HG02588 (cell line): ENCODE measurements around the gene RASAL3.

ENCODE experiments used
- ATAC-seq: cut with Tn5 transposase; IDR thresholded peaks from one replicate; pipeline ENCODE4 v1.9.1; 2021; ENCODE audit warnings: mild to moderate bottlenecking, moderate library complexity; ENCODE audit not compliant: unreplicated experiment

Gene RASAL3

DNA sequence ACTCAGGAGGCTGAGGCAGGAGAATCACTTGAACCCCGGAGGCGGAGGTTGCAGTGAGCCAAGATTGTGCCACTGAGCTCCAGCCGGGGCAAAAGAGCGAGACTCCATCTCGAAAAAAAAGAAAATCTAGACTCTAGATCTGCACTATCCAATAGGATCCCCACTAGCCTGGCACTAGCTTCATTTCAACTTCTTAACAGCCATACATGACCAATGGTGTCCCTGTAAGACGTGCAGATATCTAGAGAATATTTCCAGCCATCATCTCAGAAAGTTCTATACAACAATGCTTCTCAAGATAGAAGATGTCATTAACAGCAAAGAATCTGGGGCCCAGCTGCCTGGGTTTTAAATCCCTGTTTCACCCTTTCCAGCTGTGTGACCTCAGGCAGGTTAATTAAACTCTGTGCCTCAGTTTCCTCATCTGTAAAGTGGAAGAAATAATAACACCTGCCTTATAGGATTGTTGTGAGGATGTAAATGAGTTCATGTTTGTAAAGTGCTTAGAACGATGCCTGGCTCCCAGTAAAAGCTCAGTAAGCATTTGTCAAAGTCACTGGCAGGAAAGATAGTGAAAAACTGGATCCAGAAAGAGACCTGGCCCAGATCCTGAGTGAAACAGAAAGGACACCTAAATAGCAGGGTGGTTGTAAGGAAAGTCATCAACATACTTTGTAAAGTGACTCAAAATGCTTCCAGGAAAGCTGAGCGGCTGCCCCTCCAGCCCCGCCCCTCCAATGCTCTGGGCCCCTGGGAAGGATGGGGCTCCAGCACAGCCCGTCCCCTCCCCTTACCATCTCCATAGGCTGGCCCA is 28.1 kb downstream of the RASAL3 start:
- ATAC-seq = no peak

DNA sequence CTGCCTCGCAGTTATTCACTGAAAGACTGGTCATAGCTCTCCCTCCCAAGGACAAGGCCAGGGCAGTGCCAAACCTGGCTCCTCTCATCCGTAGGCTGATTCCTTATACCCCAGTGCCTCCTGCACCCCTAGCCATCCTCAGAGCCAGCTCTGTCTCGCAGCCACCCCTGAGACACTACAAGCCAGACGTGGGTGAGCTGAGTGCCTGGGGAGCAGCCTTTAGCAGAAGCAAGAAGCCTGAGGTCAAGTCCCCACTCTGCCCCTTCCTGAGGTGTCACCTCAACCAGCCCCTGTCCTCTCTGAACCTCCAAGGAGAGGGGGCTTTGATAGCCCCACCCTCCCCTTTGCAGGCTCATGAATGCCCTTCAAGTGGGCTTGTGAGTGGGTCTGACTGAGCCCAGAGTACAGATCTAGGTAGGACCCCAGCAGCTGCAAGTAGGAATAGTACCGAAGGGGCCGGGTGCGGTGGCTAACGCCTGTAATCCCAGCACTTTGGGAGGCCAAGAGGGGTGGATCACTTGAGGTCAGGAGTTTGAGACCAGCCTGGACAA is 30.8 kb downstream of the RASAL3 start:
- no peak for ATAC-seq

DNA sequence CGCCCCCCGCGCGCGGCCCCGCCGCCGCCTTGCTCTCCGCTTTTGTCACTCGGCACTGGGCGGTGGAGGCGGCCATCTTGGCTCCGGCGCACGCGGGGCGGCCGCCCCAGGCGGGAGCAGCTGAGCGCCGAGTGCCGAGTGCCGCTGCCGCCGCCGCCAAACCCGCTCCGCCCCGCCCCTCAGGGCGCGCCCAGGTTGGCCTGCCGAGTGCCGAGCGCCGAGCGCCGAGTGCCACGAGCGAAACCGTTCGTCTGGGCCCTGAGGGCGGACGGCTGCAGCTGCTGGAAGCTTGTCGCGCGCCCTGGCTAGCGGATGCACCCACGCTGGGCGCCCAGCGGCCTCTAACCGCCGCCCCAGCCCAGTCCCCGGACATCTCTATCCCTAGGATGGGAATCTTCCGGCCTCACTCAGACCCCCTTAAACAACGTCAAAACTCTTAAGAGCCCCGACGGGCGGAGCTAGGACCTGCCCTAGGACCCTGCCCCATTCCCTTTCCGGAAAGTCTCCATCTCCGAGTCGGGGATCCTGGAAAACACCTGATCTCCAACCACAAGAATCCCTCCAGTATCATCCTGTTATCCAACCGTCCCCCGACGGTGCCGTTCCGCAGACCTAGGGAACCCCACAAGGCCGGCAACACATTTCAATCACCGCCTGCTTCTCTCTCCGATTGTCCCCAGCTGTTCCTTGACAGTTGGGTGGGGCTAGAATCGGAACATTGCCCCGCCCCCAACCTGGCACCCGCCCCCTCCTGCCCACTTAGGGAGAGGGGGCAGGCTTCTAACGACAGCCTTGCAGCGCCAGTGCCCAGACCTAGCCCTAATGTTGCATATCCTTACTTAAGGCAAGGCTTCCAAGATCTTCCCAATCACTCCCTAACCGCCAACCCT is 31.5 kb downstream of the RASAL3 start:
- peak; percentile 66 for ATAC-seq

DNA sequence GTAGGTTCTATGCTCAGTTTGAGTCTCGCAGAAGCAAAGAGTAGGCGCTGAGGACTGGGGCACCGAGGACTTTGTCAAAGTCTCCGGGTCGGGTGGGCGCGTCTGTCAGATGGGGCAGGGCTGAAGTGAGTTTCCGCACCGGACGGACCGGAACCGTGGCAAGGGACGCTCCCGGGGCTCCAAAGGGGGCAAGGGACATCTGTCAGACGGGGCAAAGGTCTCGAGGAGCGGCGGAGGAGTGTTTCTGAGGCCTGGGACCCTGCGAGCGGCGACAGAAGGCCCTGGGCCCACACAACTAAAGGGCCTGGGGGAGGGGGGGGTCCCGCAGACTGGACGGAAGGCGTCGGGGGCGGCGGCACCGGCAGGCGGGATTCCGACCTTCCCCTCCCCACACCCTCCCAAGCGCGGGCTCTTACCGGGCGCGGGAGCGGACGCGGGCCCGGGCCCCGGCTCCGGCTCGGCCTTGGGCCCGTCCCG is 32.3 kb downstream of the RASAL3 start:
- ATAC-seq = no peak

DNA sequence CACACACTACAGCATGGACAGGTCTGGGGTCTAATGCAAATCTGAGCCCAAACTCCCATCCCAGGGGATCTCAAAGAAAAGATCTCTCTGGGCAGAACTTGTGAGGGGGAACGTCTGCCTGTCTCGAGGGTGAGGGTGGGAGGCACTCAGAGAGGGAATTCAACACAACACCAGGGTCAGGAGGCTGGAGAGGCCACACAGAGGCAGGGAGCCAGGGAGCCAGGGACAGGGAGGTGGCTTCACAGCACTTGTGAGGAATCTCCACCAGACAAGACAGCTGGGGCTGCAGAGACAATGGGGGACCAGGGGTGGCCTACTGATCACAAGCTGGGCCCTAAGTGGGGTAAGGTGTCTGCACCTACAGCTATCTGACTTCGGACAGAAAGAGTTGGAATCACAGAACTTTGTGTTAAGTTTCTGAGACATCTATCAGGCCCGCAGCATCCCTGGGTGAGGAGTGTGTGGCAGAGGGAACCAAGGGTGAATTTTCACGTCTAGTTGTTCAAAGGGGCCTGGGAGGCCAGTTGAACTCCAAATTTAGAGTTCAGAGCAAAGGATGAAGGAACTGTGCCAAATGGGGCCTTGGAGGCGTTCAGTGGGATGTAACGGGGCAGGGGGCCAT is 32.8 kb downstream of the RASAL3 start:
- ATAC-seq = no peak

DNA sequence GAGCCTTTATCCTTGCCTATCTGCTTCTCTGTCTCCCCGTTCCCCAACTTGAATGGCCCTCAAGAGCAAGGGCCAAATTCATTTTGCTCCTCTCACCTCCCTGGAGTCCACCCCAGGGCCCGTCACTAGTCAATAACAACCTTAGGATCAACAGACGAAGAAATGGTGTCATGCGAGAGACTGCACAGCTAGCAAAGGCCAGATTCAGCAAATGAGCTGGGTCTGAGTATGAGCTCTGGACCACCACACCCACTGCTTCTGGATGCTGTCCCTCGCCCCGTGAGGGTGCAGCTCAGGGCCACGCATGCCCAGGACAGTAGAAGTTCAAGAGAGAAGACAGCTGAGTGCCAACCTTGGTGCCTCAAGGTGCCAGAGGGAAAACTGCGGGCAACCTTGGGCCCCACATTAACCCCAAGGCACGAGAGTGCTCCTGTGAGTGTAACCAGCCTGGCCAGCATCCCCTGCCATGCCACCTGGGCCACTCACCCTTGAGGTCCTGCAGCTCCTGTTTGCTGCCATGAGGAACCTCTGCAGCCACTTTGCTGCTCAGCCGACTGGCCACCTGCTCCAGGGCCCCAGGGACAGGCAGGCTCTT is 33.7 kb downstream of the RASAL3 start:
- ATAC-seq = no peak

DNA sequence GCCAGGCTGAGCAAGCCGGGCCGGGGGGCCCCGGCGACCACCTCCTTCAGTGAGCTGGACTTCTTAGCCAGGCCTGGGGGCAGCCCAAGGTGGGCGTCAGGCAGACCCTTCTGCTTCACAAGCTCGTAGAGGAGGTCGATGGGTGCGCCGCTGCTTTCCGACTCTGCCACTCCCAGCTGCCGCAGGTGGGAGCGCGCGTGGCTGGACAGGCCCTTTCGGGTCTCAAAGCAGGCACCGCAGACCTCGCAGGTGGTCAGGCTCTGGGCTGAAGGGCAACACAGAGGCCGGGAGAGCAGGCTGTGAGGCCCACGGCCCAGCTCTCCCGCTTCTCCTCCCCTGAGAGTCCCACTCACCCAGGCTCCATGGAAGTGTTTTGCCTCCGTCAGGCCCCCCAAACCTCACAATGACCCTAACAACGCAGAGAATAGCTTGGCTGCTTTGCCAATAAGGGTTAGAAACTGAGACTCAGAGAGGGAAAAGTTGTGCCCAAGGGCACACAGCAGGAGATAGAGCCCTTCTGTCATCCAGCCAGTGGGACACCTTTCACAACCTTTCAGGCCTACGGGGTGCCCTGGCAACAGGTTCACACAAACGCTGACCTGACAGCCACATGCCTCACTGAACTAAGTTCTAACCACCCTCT is 34.4 kb downstream of the RASAL3 start:
- ATAC-seq = no peak

DNA sequence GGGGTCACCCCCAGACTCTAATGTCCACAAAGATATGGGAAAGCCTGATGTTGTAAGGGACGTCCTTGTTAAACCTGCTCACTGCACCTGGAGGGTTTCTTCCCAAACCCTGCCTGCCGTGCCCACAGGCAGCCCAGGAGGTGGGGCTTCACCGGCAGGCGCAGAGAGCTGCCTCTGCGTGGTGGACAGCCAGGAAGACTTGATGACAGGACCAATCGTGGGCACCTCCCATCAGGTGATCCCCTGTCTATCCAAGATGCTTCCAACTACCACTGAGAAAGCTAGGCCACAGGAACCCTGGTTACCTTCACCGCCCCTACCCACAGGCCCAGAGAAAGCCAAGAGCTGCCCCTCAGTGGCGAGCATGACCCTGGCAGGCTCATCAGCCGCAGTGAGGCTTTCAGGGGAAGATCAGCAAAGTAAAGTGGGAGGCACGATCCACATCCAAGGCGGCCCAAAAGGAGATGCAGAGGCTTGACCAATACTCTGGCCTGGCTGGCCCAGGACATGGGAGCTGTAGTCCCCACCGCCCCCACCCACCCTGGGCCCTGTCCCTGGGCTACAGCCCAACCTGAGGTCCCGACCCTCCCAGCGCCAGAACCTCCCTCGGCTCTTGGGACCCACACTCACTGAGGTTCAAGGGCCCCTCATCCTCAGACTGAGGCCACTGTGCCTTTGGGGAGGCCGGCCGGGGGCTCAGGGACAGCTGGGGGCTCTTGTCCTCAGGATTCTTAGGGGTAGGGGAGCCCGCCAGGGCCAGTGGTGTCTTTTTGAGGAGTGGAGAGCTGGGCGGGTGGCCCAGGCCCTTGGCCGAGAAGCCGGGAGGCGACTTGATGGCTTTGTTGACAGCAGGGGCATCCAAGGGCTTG is 35.2 kb downstream of the RASAL3 start:
- no peak for ATAC-seq

DNA sequence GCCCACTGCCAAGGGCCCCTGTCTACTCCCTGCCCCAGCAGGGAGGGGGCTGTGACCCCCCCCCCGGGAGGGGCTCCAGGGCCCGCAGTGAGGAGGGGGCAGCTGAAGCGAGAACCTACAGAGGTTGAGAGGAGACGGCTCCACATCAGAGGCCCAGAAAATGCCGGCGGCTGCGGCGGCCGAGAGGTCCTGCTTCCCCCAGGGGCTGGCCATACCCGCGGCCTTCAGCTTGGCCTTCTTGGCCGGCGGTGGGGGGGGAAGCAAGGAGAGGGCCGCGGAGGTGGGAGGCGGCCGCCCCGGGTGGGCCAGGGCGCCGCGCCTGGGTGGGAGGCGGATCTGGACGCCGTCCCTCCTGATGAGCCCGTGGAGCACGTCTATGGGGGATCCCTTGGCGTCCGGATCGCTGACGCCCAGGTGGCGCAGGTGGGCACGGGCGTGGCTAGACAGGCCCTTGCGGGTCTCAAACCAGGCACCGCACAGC is 36.3 kb downstream of the RASAL3 start:
- no peak for ATAC-seq

DNA sequence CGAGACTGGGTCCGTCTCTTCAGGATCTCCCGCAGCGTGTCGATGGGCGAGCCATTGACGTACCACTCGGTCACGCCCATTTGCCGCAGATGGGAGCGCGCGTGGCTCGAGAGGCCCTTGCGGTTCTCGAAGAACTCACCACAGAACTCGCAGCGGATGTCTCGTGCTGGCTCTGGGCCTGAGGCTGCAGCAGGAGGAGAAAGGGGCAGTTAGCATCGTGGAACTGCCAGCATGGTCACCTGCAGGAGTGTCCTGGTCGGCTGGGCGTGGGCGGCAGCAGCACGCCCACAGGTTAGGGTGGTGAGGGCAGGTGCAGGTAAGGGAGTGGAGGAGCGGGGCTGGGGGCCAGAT is 37.0 kb downstream of the RASAL3 start:
- ATAC-seq = no peak

DNA sequence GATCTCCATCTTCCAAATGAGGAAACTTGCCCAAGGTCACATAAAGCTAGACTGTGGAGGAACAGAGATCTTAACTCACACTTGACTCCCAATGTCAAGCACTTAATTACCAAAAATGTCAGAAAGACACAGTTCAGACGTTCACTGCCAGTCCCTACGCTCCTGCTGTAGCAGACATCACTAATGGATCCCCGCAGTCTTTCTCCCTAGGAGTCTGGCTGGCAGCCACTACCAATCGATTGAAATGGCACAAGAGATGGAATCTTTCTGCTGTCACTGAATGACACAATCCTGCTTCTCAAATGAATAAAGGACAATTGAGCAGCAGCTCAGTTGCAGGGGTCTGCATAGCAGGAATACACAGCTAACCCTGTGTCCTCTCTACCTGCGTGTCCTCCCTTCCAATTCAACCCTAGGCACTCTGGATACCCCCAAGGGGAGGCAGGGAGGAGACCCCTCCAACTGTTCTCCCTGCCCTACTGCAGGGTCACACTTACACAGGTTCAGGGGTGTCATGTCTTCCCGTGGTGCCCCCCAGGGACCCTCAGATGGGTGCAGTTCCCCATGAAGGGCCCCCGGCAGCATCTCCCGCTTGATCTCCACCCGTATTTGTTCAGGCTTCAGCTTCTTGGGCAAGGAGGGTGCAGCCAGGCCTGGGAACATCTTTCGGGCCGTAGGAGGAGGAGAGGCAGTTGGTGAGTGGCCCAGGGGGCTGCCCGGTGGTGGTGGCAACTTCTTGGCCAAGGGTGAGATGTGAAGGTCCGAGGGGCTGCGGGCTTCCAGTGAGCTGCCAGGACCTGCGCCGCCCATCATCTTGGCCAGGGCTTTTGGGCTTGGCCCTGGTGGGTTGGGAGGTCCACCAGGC is 37.6 kb downstream of the RASAL3 start:
- no peak for ATAC-seq

DNA sequence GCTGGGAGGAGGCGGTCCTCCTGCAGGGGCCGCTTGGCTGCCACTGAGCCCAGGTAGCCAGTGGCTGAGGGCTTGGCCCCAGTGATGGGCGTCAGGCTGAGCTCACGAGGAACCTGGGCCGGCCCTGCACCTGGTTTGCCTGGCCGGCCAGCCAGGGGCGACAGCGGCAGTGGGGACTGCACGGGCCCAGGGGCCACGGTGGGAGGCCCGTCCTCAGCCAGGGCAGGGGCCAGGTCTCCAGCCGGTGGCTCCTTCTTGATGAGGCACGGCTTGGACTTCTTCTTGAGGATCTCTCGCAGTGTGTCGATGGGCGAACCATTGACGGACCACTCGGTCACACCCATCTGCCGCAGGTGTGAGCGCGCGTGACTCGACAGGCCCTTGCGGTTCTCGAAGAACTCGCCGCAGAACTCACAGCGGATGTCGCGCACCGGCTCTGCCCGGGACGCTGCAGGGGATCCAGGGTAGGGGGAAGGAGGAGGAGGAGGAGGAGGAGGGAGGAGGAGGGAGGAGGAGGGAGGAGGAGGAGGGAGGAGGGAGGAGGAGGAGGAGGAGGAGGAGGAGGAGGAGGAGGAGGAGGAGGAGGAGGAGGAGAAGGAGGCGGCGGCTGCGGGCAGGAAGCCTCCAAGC is 38.9 kb downstream of the RASAL3 start:
- no peak for ATAC-seq

DNA sequence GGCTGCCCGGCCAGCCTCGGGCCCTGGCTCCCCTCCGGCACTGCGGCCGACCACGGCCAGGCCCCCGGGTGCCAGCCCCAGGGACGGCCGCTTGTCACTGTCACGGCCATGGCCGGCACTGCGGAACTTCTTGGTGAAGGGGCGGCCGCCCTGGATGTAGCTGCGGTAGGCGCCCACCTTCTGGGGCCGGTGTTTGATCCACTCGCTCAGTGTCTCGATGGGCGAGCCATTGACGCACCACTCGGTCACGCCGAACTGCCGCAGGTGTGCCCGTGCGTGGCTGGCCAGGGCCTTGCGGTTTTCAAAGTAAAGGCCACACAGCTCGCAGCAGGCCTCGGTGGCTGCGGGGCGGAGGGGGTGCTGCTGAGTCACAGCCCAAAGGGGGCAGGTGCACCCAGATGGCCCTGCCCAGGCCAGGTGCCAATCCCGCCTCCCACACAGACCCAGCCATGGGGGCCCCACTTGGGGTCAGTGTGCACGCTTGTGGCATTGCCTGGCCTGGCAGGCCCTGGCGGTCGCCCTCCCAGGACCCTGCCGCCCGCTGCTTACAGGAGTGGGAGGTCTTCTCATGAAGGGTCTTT is 39.6 kb downstream of the RASAL3 start:
- ATAC-seq = no peak

DNA sequence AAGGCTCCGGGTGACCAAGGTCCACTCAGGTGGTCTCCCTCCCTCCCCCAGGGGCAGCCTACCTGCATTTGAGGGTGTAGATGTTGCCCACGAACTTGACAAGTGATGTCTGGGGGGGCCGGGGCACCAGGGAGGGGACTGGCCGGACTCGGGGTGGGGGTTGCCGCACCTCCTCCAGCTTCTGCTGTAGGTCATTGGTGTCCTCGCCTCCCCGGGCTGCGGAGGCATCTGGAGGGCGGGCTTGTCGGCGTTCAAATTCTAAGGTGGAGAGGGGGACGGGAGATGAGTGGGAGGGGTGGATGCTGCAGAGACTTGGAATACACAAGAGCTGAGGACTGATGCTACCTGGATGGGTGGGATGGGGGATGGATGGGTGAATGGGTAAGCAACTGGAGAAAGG is 40.2 kb downstream of the RASAL3 start:
- ATAC-seq = no peak

DNA sequence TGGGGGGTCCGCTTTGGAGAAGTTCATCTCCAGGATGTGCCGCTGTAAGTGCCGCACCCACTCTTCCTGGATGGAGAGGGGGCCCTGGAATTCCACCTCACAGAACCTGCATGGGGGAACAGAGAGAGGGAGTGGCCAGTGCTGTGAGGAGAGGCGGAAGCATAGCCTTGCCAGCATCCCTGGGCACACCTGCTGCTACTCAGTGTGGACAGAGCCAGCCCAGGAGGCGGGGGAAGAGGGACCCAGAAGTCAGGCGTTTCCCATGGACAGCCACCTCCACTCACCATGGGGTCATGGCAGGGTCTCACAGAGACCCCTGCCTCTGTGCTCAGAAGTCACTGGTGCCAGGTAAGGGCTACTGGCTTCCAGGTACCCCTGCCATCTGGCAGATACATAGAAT is 41.2 kb downstream of the RASAL3 start:
- no peak for ATAC-seq

DNA sequence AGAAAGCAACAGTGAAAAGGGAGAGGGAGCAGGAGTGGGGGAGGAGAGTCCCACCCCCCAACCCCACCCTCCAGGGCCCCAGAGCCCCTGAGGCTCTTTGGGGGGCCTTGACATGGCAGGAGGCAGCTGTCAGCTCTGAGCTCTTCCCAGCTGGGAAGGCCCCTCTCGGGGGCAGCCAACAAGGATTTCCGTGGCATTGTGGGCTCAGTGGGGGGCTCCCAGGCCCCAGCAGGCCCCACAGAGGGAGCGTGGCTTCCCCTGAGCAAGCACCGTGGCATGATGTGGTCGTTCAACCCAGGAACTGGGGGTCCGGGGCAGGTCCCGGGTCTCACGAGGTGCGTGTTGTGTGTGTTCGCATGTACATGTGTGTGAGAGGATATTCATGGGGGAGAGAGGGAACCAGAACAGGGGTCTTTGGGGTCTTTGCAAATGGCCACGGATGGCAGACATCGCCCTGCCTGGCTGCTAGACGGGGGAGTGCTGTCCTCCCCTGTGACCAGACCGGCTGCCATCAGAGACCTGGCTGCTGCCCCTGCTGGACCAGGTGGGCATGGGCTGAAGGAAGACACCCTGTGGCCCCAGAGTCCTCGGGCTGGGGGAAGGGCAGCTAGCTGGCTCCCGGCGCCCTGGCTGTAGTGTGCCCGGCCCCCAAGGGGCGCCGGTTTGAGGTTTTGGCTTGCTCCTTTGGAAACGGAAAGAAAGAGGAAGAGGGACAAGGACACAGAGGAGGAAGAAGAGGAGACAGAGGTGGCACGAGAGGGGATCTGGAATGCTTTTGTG is 41.9 kb downstream of the RASAL3 start:
- no peak for ATAC-seq
